H1 (cell line): ENCODE measurements around the gene RAB3C. TPM values are rescaled to one million over a fixed set of nuclear protein-coding genes. Genes with fewer than 3 reads are reported as not detected.

ENCODE experiments used
- CTCF ChIA-PET: fragments of 300-600 bp; sonication (Branson Sonifier 250); formaldehyde crosslinking; loops from one replicate; lab custom pipeline; 2021; ENCODE audit not compliant: partially characterized antibody; lab: Charles Lee
- POLR2A ChIA-PET: fragments of 300-600 bp; sonication (Branson Sonifier 250); formaldehyde crosslinking; loops from one replicate; lab custom pipeline; 2021; ENCODE audit warnings: inconsistent platforms; ENCODE audit not compliant: partially characterized antibody; lab: Charles Lee
- DNase-seq, 2 experiments: peaks; one replicate each; pipeline versions ENCODE4 v3.0.0 to v3.0.0-alpha.2; 2010 to 2022; ENCODE audit warnings: low spot score in 2 of 2, low read depth in 1 of 2, mixed read lengths in 1 of 2
- FAIRE-seq: peaks from 2 replicates; lab custom pipeline; 2011; peaks lifted over from hg19 to GRCh38; lab: Jason Lieb, UNC
- H2AFZ ChIP-seq: 2 replicates; pipeline ENCODE4 v1.8.1; 2012; ENCODE audit warnings: low read length, inconsistent platforms
- H2AK5ac ChIP-seq: 2 replicates; pipeline ENCODE4 v1.6.1; 2013; ENCODE audit warnings: low read depth, low read length
- H2BK120ac ChIP-seq: replicated peaks from 2 replicates; pipeline ENCODE3; 2013; ENCODE audit warnings: low read depth, low read length, inconsistent platforms
- H2BK12ac ChIP-seq: 2 replicates; pipeline ENCODE4 v1.6.1; 2013; ENCODE audit warnings: low read depth, low read length
- H2BK15ac ChIP-seq: 2 replicates; pipeline ENCODE4 v1.6.1; 2013; ENCODE audit warnings: low read length
- H2BK20ac ChIP-seq: 2 replicates; pipeline ENCODE4 v1.6.1; 2013; ENCODE audit warnings: low read length
- H2BK5ac ChIP-seq: 2 replicates; pipeline ENCODE4 v1.6.1; 2013; ENCODE audit warnings: low read depth, low read length
- H3K14ac ChIP-seq: 2 replicates; pipeline ENCODE4 v1.6.1; 2013; ENCODE audit warnings: inconsistent platforms; ENCODE audit not compliant: insufficient read length
- H3K18ac ChIP-seq: 2 replicates; pipeline ENCODE4 v1.6.1; 2013; ENCODE audit warnings: low read length; ENCODE audit errors: extremely low read depth
- H3K23ac ChIP-seq: 2 replicates; pipeline ENCODE4 v1.6.1; 2013; ENCODE audit warnings: inconsistent platforms; ENCODE audit not compliant: insufficient read length
- H3K23me2 ChIP-seq: 2 replicates; pipeline ENCODE4 v1.6.1; 2013; ENCODE audit warnings: low read depth, low read length
- H3K27ac ChIP-seq: 2 replicates; pipeline ENCODE4 v1.6.1; 2011; ENCODE audit warnings: low read depth, low read length, inconsistent platforms
- H3K27me3 ChIP-seq, 4 experiments: replicated peaks in 1 of 4; 1 replicate in 1 of 4; 2 replicates in 3 of 4; pipeline versions ENCODE4 v1.6.1 to v1.8.1; 2011 to 2013; ENCODE audit warnings: low read length in 3 of 4, mild to moderate bottlenecking in 3 of 4, inconsistent platforms in 2 of 4, mixed read lengths in 2 of 4, moderate library complexity in 1 of 4; ENCODE audit not compliant: control insufficient read depth in 3 of 4, insufficient read depth in 3 of 4; ENCODE audit errors: extremely low read depth in 1 of 4
- H3K36me3 ChIP-seq, 4 experiments: 2 replicates each; pipeline versions ENCODE4 v1.6.1 to v1.8.1; 2011 to 2013; ENCODE audit warnings: mild to moderate bottlenecking in 4 of 4, low read length in 3 of 4, moderate library complexity in 2 of 4, control low read depth in 1 of 4, inconsistent platforms in 1 of 4; ENCODE audit not compliant: insufficient read depth in 4 of 4, control insufficient read depth in 2 of 4
- H3K4ac ChIP-seq: replicated peaks from 2 replicates; pipeline ENCODE3; 2013; ENCODE audit warnings: low read length, low read depth, mixed read lengths, inconsistent platforms; ENCODE audit not compliant: insufficient read length
- H3K4me1 ChIP-seq, 4 experiments: replicated peaks in 1 of 4; 1 replicate in 1 of 4; 2 replicates in 3 of 4; pipeline versions ENCODE4 v1.6.1 to v1.8.1; 2011 to 2013; ENCODE audit warnings: low read length in 3 of 4, inconsistent platforms in 2 of 4, mixed read lengths in 1 of 4; ENCODE audit not compliant: insufficient read depth in 4 of 4, control insufficient read depth in 3 of 4
- H3K4me2 ChIP-seq, 2 experiments: 2 replicates each; pipeline versions ENCODE4 v1.6.1 to v1.8.1; 2011 to 2013; ENCODE audit warnings: low read depth in 2 of 2, low read length in 2 of 2, control low read depth in 1 of 2, inconsistent platforms in 1 of 2, mild to moderate bottlenecking in 1 of 2; ENCODE audit not compliant: insufficient read depth in 1 of 2
- H3K4me3 ChIP-seq, 4 experiments: fragments of 200-600, 300-600 bp in 1 of 4; sonication (generic), shearing (Covaris generic), sonication (Bioruptor Twin) in 1 of 4; 2 replicates each; pipeline versions ENCODE4 v1.5.1 to v1.8.1; 2011 to 2016; ENCODE audit warnings: low read length in 4 of 4, low read depth in 3 of 4, control low read depth in 2 of 4, inconsistent platforms in 2 of 4, mild to moderate bottlenecking in 2 of 4, mixed read lengths in 1 of 4, moderate library complexity in 1 of 4; ENCODE audit not compliant: insufficient read depth in 2 of 4; ENCODE audit errors: extremely low read depth in 1 of 4
- H3K56ac ChIP-seq: replicated peaks from 2 replicates; pipeline ENCODE3; 2013; ENCODE audit warnings: low read depth, mild to moderate bottlenecking, mixed read lengths, low read length, inconsistent platforms; ENCODE audit not compliant: insufficient read length
- H3K79me1 ChIP-seq: 2 replicates; pipeline ENCODE4 v1.6.1; 2013; ENCODE audit warnings: low read depth, low read length, control low read depth
- H3K79me2 ChIP-seq, 2 experiments: 2 replicates each; pipeline versions ENCODE4 v1.6.1 to v1.8.1; 2012 to 2013; ENCODE audit warnings: low read length in 2 of 2, mild to moderate bottlenecking in 2 of 2, inconsistent platforms in 1 of 2; ENCODE audit not compliant: insufficient read depth in 2 of 2, control insufficient read depth in 1 of 2
- H3K9ac ChIP-seq, 4 experiments: replicated peaks in 1 of 4; 1 replicate in 1 of 4; 2 replicates in 3 of 4; pipeline versions ENCODE4 v1.6.1 to v1.8.1; 2011 to 2013; ENCODE audit warnings: low read depth in 3 of 4, low read length in 3 of 4, control low read depth in 2 of 4, mild to moderate bottlenecking in 2 of 4, moderate library complexity in 2 of 4, inconsistent platforms in 1 of 4; ENCODE audit errors: extremely low read depth in 1 of 4
- H3K9me3 ChIP-seq, 2 experiments: 2 replicates each; pipeline versions ENCODE4 v1.6.1 to v1.8.1; 2012 to 2013; ENCODE audit warnings: mild to moderate bottlenecking in 2 of 2, moderate library complexity in 2 of 2, control low read depth in 1 of 2, inconsistent platforms in 1 of 2, low read depth in 1 of 2, low read length in 1 of 2, mixed read lengths in 1 of 2; ENCODE audit not compliant: insufficient read depth in 2 of 2
- H4K20me1 ChIP-seq, 2 experiments: replicated peaks in 1 of 2; 2 replicates each; pipeline versions ENCODE3 to v1.8.1; 2011 to 2013; ENCODE audit warnings: inconsistent platforms in 2 of 2, low read length in 2 of 2, mild to moderate bottlenecking in 1 of 2; ENCODE audit not compliant: insufficient read depth in 2 of 2, control insufficient read depth in 1 of 2
- H4K5ac ChIP-seq: 2 replicates; pipeline ENCODE4 v1.6.1; 2013; ENCODE audit warnings: low read length, low read depth, mixed read lengths, inconsistent platforms; ENCODE audit not compliant: insufficient read length
- H4K8ac ChIP-seq: 2 replicates; pipeline ENCODE4 v1.8.0; 2013; ENCODE audit warnings: mild to moderate bottlenecking, moderate library complexity, low read length, inconsistent platforms; ENCODE audit not compliant: insufficient read depth; ENCODE audit errors: extremely low read depth
- H4K91ac ChIP-seq: replicated peaks from 2 replicates; pipeline ENCODE3; 2013; ENCODE audit warnings: low read length, mixed read lengths, inconsistent platforms; ENCODE audit not compliant: insufficient read length
- ATF2 ChIP-seq: IDR thresholded peaks from 2 replicates; pipeline ENCODE4 v1.6.1; 2012; ENCODE audit warnings: low read length, inconsistent platforms
- BCL11A ChIP-seq, 2 experiments: IDR thresholded peaks; one replicate each; pipeline ENCODE4 v1.6.1; 2011; ENCODE audit warnings: low read depth in 2 of 2, low read length in 2 of 2, mild to moderate bottlenecking in 2 of 2
- CHD1 ChIP-seq: IDR thresholded peaks from 2 replicates; pipeline ENCODE4 v1.6.1; 2012; ENCODE audit warnings: low read depth, low read length, improper control_type of control experiment
- FOSL1 ChIP-seq: IDR thresholded peaks from 2 replicates; pipeline ENCODE4 v1.6.1; 2011; ENCODE audit warnings: mild to moderate bottlenecking, low read depth, low read length, moderate library complexity; ENCODE audit not compliant: insufficient read depth
- KDM4A ChIP-seq: IDR thresholded peaks from one replicate; pipeline ENCODE4 v1.7.1; 2012; ENCODE audit warnings: low read depth, mild to moderate bottlenecking, moderate library complexity, low read length, inconsistent platforms; ENCODE audit not compliant: severe bottlenecking
- POLR2AphosphoS5 ChIP-seq: IDR thresholded peaks from 2 replicates; pipeline ENCODE4 v1.6.1; 2011; ENCODE audit warnings: low read depth, low read length
- RAD21 ChIP-seq, 2 experiments: IDR thresholded peaks in 1 of 2; conservative IDR thresholded peaks in 1 of 2; 2 replicates each; pipeline ENCODE4 v1.6.1; 2011; ENCODE audit warnings: low read depth in 2 of 2, low read length in 2 of 2, improper control_type of control experiment in 1 of 2, inconsistent platforms in 1 of 2, mild to moderate bottlenecking in 1 of 2, moderate library complexity in 1 of 2
- RFX5 ChIP-seq: IDR thresholded peaks from 2 replicates; pipeline ENCODE4 v1.6.1; 2011; ENCODE audit warnings: low read depth, low read length, improper control_type of control experiment, borderline replicate concordance
- RNF2 ChIP-seq: fragments of 200-900, 300-1000 bp; sonication (generic); IDR thresholded peaks from 2 replicates; pipeline ENCODE4 v1.7.1; 2016; ENCODE audit warnings: borderline replicate concordance, low read depth, mild to moderate bottlenecking, antibody characterized with exemption, low read length; ENCODE audit not compliant: poor library complexity, severe bottlenecking; ENCODE audit errors: missing control alignments
- SAP30 ChIP-seq: fragments of 300-600 bp; sonication (generic); IDR thresholded peaks from 2 replicates; pipeline ENCODE4 v1.7.1; 2012; ENCODE audit warnings: low read length, moderate library complexity, mild to moderate bottlenecking, inconsistent platforms; ENCODE audit not compliant: insufficient read depth, insufficient replicate concordance
- SIN3A ChIP-seq, 2 experiments: IDR thresholded peaks in 1 of 2; conservative IDR thresholded peaks in 1 of 2; 2 replicates each; pipeline ENCODE4 v1.6.1; 2011 to 2012; ENCODE audit warnings: low read length in 2 of 2, improper control_type of control experiment in 1 of 2, low read depth in 1 of 2, mild to moderate bottlenecking in 1 of 2
- SP1 ChIP-seq: IDR thresholded peaks from 2 replicates; pipeline ENCODE4 v1.6.1; 2011; ENCODE audit warnings: low read depth, low read length
- WGBS, 2 experiments: shearing (Covaris generic) in 1 of 2; methylation state at CpG; one replicate each; pipeline versions ENCODE4 v1.1.6 to v1.1.7; 2013 to 2015; ENCODE audit warnings: low lambda C conversion rate in 2 of 2, mixed read lengths in 2 of 2, inconsistent platforms in 1 of 2, low coverage in 1 of 2, missing lambda C conversion rate in 1 of 2; ENCODE audit not compliant: insufficient replicate concordance in 2 of 2, insufficient coverage in 1 of 2, insufficient read length in 1 of 2; ENCODE audit errors: extremely low coverage in 1 of 2, missing lambda C conversion rate in 1 of 2; 5-methylcytosine and 5-hydroxymethylcytosine counted together
- polyA plus RNA-seq, 7 experiments: library from polyadenylated mRNA; depleted of rRNA in 3 of 7; stranded (reverse) in 5 of 7; unstranded in 2 of 7; fragments of >200 nt in 5 of 7; fragments of 200-250 nt in 2 of 7; gene quantifications; 1 replicate in 5 of 7; 2 replicates in 1 of 7; 4 replicates in 1 of 7; pipeline versions ENCODE4 v1.2.1 to v1.2.3, GENCODE V29; 2011 to 2013; ENCODE audit warnings: missing spikeins in 2 of 7, mixed read lengths in 2 of 7
- total RNA-seq: library from RNA; stranded (reverse); fragmentation: NEBNext Ultra II Directional; extraction: Animal tissue kit (Norgen Biotek cat#: 25700); gene quantifications from 2 replicates; pipeline ENCODE4 v1.2.1, GENCODE V29; 2021

The RAB3C gene
- total and polyA plus RNA-seq, 2 of the 8 experiments (the other 6 are each of a cell fraction or from before 2014, with no cell fraction given): 14.7 to 18.3 TPM

GRCh38 chr5:58771796-58772195 lies 188.9 kb downstream of the RAB3C start:
- CTCF ChIA-PET: no interaction called here
- no peak overlapping the region for H3K23ac ChIP-seq
- no peaks in the 10 kb centered on the region for H3K79me2 ChIP-seq
- H3K4me1 ChIP-seq: no peaks in the 10 kb centered on the region
- no peak overlapping the region for H2BK15ac ChIP-seq
- POLR2A ChIA-PET: no interaction called here
- no peak overlapping the region for H3K4ac ChIP-seq
- no peak overlapping the region for H3K9ac ChIP-seq
- no peak overlapping the region for H4K5ac ChIP-seq
- no peak overlapping the region for H4K91ac ChIP-seq
- H3K27me3 ChIP-seq: no peaks in the 10 kb centered on the region
- FAIRE-seq: no peak
- WGBS, 2 experiments: 91% methylated on average over 2 of the region's 2 CpGs; no CpG with 5 or more reads in 1 of the 2 experiments
- no peak overlapping the region for H3K56ac ChIP-seq
- no peak for DNase-seq
- no peaks in the 10 kb centered on the region for H3K36me3 ChIP-seq
- no peak overlapping the region for H2AK5ac ChIP-seq
- no peak overlapping the region for H3K14ac ChIP-seq
- H2BK5ac ChIP-seq: no peak overlapping the region
- no peak overlapping the region for H2BK12ac ChIP-seq
- no peak overlapping the region for H3K27ac ChIP-seq
- no peaks in the 10 kb centered on the region for H3K23me2 ChIP-seq
- no peaks in the 10 kb centered on the region for H3K9me3 ChIP-seq
- no peaks in the 10 kb centered on the region for H4K20me1 ChIP-seq
- no peak overlapping the region for H3K18ac ChIP-seq
- H4K8ac ChIP-seq: no peak overlapping the region
- H2BK120ac ChIP-seq: no peak overlapping the region
- no peak overlapping the region for H2BK20ac ChIP-seq
- no peak overlapping the region for H3K4me3 ChIP-seq
- H3K79me1 ChIP-seq: no peaks in the 10 kb centered on the region
- H2AFZ ChIP-seq: no peak overlapping the region
- H3K4me2 ChIP-seq: no peak overlapping the region
- no peak for TF ChIP-seq SAP30
- TF ChIP-seq BCL11A (IDR thresholded peaks at IDR 0.05; ENCODE audit: low read depth in 2 of 2, low read length in 2 of 2): no peak
- no peak for TF ChIP-seq POLR2AphosphoS5
- TF ChIP-seq ATF2: no peak
- no peak for TF ChIP-seq SP1
- TF ChIP-seq KDM4A: no peak
- no peak for TF ChIP-seq RAD21 (IDR thresholded peaks at IDR 0.05 in 1 of 2, conservative IDR thresholded peaks at IDR 0.05 in 1 of 2; ENCODE audit: low read depth in 2 of 2, low read length in 2 of 2)
- no peak for TF ChIP-seq RNF2
- no peak for TF ChIP-seq CHD1
- no peak for TF ChIP-seq FOSL1
- TF ChIP-seq SIN3A (conservative IDR thresholded peaks at IDR 0.05 in 1 of 2, IDR thresholded peaks at IDR 0.05 in 1 of 2; ENCODE audit: low read depth in 1 of 2, low read length in 2 of 2): no peak
- no peak for TF ChIP-seq RFX5
